Stimulated activated CD8-positive, alpha-beta memory T cell treated with anti-CD3 and anti-CD28 coated beads, Interleukin-4, amount 100 ng/mL, for 1 hour (primary cell): ENCODE measurements around the gene ALG9.

ENCODE experiments used
- DNase-seq, 2 donors: peaks; one replicate each; pipeline ENCODE4 v3.0.0-alpha.2; 2020; ENCODE audit warnings: low read depth in 2 of 2, low spot score in 1 of 2

Gene ALG9

GRCh38 chr11:111736621-111737443 lies 134.5 kb downstream of the ALG9 start:
- DNase-seq: no peak
